HG03025 (cell line): ENCODE results near the gene DCTN5.

Experiments used
- ATAC-seq: cut with Tn5 transposase; IDR thresholded peaks from one replicate; pipeline ENCODE4 v1.9.1; 2021; ENCODE audit warnings: mild to moderate bottlenecking, moderate library complexity; ENCODE audit not compliant: unreplicated experiment, low FRiP score

DCTN5 gene

GRCh38 chr16:23724096-23724784, 83.0 kb downstream of the DCTN5 start:
- no peak for ATAC-seq

- no peak for ATAC-seq
Measured at GRCh38 chr16:23724785-23725131, 83.5 kb downstream of the DCTN5 start.

- no peak for ATAC-seq
Measured at GRCh38 chr16:23726710-23727109, 85.4 kb downstream of the DCTN5 start.
